ENCODE measurements around the gene BICC1. TPM values are rescaled to one million over a fixed set of nuclear protein-coding genes. Genes with fewer than 3 reads are reported as not detected.
A peak's percentile ranks its signal among the peaks of the same experiment; 100 is the strongest.

The BICC1 gene
- total and polyA plus RNA-seq, 2 experiments from 2014 or later = 5.8 to 20.4 TPM

DNA sequence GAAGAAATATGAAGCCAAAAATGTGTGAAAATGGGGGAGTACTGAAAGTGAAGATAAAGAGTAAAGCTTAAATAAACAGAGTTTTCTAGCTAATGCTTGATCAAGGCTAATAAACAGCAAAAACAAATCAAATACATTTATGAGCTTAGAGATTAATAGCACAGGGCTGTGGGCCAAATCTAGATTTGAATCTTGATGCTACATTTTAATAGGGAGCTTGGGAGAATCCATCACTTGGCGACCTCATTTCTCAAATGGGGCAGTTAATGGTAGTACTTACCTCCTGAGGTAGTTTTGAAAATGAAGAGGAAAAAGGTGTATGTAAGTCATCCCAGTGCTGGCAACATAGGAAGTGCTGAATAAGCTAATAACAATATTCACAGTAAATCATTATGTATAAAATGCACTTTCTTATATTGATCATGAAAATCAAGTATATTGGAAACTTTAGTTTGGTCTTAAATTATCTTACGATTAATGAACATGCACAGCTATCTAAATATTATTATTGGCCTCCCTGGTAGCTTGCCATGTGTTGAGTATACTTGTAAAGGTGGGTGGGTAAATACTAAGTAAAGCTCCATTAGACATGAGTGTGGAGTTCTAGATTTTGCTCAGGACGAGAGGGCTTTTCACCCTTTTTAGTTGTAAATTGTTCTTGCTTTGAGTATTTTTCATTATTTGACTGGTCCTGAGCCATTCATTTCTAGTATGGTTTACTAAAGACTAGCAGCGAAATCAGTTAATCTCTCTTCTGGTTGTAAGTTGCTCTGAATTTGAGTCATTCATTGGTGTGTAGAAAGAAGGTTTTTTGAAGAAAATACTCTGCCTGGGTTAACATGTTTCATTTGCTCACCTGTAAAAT, 5.1 kb downstream of the BICC1 start:
- no peak overlapping the region for H3K4me3 ChIP-seq
- H3K9me2 ChIP-seq (replicated peaks; ENCODE audit: insufficient read depth) = no peaks in the 10 kb centered on the region
- peaks cover 77% of the 10 kb centered on the region for H3K79me2 ChIP-seq
- H3K4me2 ChIP-seq = no peak overlapping the region
- no peaks in the 10 kb centered on the region for H3K9me3 ChIP-seq (ENCODE audit: low read depth)
- H3K4me1 ChIP-seq (ENCODE audit: insufficient read depth) = peaks cover 9% of the 10 kb centered on the region
- WGBS (ENCODE audit: low lambda C conversion rate, missing lambda C conversion rate) = 90% methylated on average over 4 of the region's 4 CpGs
- peaks cover 2% of the 10 kb centered on the region for H4K20me1 ChIP-seq (ENCODE audit: insufficient read depth, poor library complexity, severe bottlenecking)
- no peak for DNase-seq (ENCODE audit: low spot score)
- no peak overlapping the region for H3K27ac ChIP-seq
- no peaks in the 10 kb centered on the region for H3K27me3 ChIP-seq
- H2AFZ ChIP-seq = no peak overlapping the region
- no peaks in the 10 kb centered on the region for H3K36me3 ChIP-seq (replicated peaks; ENCODE audit: insufficient read depth, low read depth)
- TF ChIP-seq, protein P1, sequence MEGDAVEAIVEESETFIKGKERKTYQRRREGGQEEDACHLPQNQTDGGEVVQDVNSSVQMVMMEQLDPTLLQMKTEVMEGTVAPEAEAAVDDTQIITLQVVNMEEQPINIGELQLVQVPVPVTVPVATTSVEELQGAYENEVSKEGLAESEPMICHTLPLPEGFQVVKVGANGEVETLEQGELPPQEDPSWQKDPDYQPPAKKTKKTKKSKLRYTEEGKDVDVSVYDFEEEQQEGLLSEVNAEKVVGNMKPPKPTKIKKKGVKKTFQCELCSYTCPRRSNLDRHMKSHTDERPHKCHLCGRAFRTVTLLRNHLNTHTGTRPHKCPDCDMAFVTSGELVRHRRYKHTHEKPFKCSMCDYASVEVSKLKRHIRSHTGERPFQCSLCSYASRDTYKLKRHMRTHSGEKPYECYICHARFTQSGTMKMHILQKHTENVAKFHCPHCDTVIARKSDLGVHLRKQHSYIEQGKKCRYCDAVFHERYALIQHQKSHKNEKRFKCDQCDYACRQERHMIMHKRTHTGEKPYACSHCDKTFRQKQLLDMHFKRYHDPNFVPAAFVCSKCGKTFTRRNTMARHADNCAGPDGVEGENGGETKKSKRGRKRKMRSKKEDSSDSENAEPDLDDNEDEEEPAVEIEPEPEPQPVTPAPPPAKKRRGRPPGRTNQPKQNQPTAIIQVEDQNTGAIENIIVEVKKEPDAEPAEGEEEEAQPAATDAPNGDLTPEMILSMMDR (IDR thresholded peaks at IDR 0.05; ENCODE audit: poor library complexity) = no peak
- TF ChIP-seq EZH2 (IDR thresholded peaks at IDR 0.05; ENCODE audit: borderline replicate concordance) (no peak), EZH2phosphoT487 (IDR thresholded peaks at IDR 0.05; ENCODE audit: low read depth, severe bottlenecking, unreplicated experiment) (no peak)

DNA sequence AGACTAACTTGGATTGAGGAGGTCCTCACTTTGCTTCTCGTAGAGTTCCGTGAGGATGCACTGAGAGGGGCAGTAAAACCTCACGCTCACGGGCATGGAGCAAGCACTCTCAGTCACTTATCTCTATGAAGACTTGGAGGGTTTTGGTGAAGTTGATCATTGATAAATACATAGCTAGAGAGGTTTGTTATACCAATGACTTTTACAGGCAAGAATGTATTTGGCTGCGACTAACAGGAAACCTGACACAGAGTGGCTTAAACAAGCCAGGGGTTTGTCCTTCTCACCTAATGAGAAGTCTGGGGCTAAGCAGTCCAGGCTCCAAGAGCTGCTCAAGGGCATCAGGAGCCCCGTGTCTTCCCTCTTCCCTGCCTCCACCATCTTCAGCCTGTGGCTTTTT, 6.1 kb downstream of the BICC1 start:
- DNase-seq (ENCODE audit: low spot score) = peak; percentile 7
- Histone ChIP-seq H3K9me2 (replicated peaks; ENCODE audit: insufficient read depth) (no peaks in the 10 kb centered on the region), H3K27me3 (no peaks in the 10 kb centered on the region), H2AFZ (no peak overlapping the region), H4K20me1 (ENCODE audit: insufficient read depth, poor library complexity, severe bottlenecking) (peaks cover 2% of the 10 kb centered on the region), H3K4me2 (peak overlapping the region; percentile 60), H3K27ac (no peak overlapping the region), H3K4me1 (ENCODE audit: insufficient read depth) (peaks cover 9% of the 10 kb centered on the region), H3K79me2 (peaks cover 77% of the 10 kb centered on the region), H3K9me3 (ENCODE audit: low read depth) (no peaks in the 10 kb centered on the region), H3K4me3 (no peak overlapping the region), H3K36me3 (replicated peaks; ENCODE audit: insufficient read depth, low read depth) (no peaks in the 10 kb centered on the region)
- TF ChIP-seq EZH2phosphoT487 (IDR thresholded peaks at IDR 0.05; ENCODE audit: low read depth, severe bottlenecking, unreplicated experiment) (no peak), EZH2 (IDR thresholded peaks at IDR 0.05; ENCODE audit: borderline replicate concordance) (no peak)
- TF ChIP-seq, protein P1 (IDR thresholded peaks at IDR 0.05; ENCODE audit: poor library complexity) = no peak
- 38% methylated on average over 6 of the region's 6 CpGs for WGBS (ENCODE audit: low lambda C conversion rate, missing lambda C conversion rate)

DNA sequence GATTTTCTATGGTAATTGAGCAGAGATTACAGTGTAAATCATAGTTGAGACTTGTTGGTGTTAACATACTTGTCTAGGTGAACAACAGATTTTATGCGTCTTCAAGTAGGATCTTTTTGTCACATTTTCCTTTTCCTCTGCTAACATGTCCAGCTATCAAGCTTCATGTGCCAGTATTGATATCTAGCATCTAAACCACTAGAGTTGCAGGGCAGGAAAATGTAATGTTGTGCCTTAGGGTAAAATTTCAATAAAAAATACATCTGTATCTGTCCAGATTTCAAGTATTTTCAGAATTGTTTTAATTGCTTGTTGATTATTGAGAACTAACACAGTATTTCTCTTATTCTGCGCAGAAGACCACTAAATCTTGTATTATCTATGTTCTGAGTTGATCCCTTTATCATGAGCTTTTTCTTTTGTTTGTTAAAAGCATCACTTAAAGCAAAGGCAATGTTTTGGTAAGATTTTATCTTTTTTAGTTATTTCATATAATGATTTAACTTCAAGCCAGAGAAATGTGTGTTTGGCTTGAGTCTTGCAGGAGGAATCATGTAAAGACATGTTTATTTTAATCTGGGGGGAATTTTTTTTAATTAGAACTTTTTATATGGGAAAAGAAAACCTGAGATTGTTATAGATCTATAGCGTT, 16.5 kb downstream of the BICC1 start:
- Histone ChIP-seq H3K27ac (no peak overlapping the region), H3K79me2 (peaks cover 28% of the 10 kb centered on the region), H3K4me3 (no peak overlapping the region), H3K4me2 (no peak overlapping the region), H2AFZ (no peak overlapping the region), H3K27me3 (no peaks in the 10 kb centered on the region), H3K9me2 (replicated peaks; ENCODE audit: insufficient read depth) (no peaks in the 10 kb centered on the region), H4K20me1 (ENCODE audit: insufficient read depth, poor library complexity, severe bottlenecking) (no peaks in the 10 kb centered on the region), H3K4me1 (ENCODE audit: insufficient read depth) (no peaks in the 10 kb centered on the region), H3K36me3 (replicated peaks; ENCODE audit: insufficient read depth, low read depth) (no peaks in the 10 kb centered on the region), H3K9me3 (ENCODE audit: low read depth) (peaks cover under 1% of the 10 kb centered on the region)
- WGBS (ENCODE audit: low lambda C conversion rate, missing lambda C conversion rate) = 55% methylated on average over 3 of the region's 3 CpGs
- DNase-seq (ENCODE audit: low spot score) = no peak
- TF ChIP-seq EZH2 (IDR thresholded peaks at IDR 0.05; ENCODE audit: borderline replicate concordance) = no peak
- TF ChIP-seq EZH2phosphoT487 (IDR thresholded peaks at IDR 0.05; ENCODE audit: low read depth, severe bottlenecking, unreplicated experiment) = no peak
- TF ChIP-seq, protein P1 (IDR thresholded peaks at IDR 0.05; ENCODE audit: poor library complexity) = no peak
